GM12875 (cell line): ENCODE data around the gene AMBRA1.
"Not testable (repeated sequence)": the region's sequence is repeated elsewhere in the genome, so short reads cannot be mapped to it uniquely, and the experiment has no call there.

Experiments
- H3K4me3 ChIP-seq: one replicate; pipeline ENCODE4 v1.5.1; 2011; ENCODE audit warnings: low read depth, low read length, control low read depth
- CTCF ChIP-seq: IDR thresholded peaks from 2 replicates; pipeline ENCODE4 v1.5.1; 2011; ENCODE audit warnings: low read depth, mild to moderate bottlenecking, control low read depth, inconsistent platforms, low read length, moderate library complexity, borderline replicate concordance; ENCODE audit not compliant: insufficient read depth

Gene AMBRA1

DNA sequence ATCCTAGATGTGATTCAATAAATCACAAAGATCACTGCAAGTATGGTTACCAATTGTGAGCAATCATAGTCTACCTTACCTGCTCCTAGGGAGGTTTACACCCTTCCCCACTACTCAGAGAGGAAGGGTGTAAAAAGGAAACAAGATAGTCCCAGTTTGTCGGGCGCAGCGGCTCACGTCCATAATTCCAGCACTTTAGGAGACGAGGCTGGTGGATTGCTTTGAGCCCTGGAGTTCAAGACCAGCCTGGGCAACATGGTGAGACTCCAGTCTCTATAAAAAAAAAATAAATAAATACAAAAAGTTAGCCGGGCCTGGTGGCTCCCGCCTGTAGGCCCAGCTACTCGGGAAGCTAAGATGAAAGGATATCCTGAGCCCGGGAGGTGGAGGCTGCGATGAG is 962 bp upstream of the AMBRA1 start:
- TF ChIP-seq CTCF, result no peak
- H3K4me3 ChIP-seq, result no peak overlapping the region

GRCh38 chr11:46594374-46594700 is 514 bp upstream of the AMBRA1 start:
- peak overlapping the region; percentile 26 for H3K4me3 ChIP-seq
- TF ChIP-seq CTCF, result no peak

DNA sequence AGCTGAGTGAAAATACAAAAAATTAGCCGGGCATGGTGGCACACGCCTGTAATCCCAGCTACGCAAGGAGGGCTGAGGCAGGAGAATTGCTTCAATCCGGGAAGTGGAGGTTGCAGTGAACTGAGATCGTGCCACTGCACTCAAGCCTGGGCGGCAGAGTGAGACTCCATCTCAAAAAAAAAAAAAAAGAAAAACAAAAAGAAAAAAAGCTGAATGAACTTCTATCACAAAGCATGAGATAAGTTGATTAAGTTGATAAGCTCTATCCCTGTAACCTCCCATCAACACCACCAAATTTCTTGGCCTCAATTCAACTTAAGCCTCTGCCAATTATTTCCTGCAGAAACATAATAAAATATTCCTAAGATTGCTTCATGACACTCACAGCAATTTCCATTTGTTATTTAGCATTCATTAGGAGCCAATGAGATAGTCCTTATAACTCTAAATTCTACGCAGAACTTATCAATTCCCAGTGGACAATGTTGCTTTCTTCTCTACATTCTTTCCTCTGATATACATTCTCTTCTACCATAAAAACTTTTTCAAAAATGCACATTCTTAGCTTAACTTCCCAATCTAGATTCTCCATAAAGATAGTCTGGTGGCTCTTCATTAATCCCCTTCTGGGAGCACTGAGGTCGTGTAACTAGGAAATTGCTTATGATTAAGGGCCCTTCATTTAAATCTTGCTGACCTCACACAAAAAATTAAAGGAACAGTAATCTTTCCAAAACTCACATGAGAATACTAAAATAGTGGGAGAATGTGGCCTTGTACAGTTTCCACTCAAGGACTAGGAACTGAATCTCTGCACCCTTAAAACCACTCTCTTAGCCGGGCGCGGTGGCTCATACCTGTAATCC is 2.9 kb downstream of the AMBRA1 start:
- TF ChIP-seq CTCF, result no peak
- no peak overlapping the region for H3K4me3 ChIP-seq

DNA sequence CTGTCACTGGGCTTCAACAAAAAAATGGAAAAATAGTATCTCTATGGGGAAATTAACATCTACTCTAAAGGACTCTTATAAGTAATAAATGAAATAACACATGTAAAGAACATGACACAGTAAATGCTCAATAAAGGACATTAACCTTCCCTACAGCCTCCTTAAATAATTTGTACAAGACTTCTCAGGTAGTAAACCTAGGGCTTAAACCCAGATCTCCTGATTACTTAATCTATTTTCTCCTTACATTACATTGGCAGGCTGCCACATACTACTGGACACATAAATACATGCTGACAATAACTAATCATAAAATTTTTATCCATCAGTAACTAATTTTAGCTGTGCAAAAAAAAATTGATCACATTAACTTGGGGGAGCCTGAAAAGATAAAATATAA is 4.9 kb downstream of the AMBRA1 start:
- H3K4me3 ChIP-seq, result no peak overlapping the region
- TF ChIP-seq CTCF, result no peak

GRCh38 chr11:46588131-46588530 is 5.7 kb downstream of the AMBRA1 start:
- no peak for TF ChIP-seq CTCF
- no peak overlapping the region for H3K4me3 ChIP-seq

- not testable (repeated sequence) for H3K4me3 ChIP-seq
Observed at GRCh38 chr11:46583513-46583912, 10.3 kb downstream of the AMBRA1 start.

DNA sequence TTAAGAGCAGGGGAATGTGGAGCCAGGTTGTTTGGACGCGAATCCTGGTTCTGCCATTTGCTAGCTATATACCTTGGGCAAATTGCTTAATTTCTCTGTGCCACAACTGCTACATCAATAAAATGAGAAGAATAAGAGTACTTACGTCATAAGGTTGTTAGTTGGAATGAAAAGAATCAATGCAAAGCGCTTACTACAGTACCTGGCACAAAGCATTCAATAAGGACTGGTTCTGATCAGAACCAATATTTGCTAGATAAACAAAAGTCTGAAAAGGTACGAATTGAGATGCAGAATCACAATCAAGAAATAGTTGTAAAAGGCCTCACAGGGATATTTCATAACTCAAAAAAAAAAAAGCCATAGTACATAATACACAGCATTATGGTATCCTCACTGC is 11.2 kb downstream of the AMBRA1 start:
- TF ChIP-seq CTCF, result no peak
- H3K4me3 ChIP-seq, result no peak overlapping the region
